ENCODE measurements around the gene KLK14.

Gene KLK14, protein sequence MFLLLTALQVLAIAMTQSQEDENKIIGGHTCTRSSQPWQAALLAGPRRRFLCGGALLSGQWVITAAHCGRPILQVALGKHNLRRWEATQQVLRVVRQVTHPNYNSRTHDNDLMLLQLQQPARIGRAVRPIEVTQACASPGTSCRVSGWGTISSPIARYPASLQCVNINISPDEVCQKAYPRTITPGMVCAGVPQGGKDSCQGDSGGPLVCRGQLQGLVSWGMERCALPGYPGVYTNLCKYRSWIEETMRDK

DNA sequence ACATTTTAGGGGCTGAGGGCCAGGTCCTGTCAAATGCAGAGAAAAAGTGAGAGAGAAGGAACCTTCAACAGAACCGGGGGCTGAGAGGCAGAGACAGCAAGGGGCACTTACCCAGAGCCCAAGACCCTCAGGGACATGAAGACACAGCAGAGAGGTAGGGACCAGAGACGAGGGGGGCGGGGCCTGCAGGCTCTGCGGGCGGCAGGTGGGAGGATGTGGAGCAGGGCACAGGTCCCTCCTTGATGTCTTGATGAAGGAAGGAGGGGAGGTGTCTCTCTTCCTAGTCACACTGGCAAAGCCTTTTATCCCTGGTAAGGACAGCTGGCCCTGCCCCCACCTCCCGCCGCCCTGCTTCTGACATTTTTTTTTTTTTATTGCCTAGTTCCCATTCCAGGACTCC is at the start of gene KLK14:
KLK14 (minus strand) TSS at position 277 of the 400 bp plus-strand sequence; CDS start at position 4, 273 bp downstream.
- no peak for DNase-seq

DNA sequence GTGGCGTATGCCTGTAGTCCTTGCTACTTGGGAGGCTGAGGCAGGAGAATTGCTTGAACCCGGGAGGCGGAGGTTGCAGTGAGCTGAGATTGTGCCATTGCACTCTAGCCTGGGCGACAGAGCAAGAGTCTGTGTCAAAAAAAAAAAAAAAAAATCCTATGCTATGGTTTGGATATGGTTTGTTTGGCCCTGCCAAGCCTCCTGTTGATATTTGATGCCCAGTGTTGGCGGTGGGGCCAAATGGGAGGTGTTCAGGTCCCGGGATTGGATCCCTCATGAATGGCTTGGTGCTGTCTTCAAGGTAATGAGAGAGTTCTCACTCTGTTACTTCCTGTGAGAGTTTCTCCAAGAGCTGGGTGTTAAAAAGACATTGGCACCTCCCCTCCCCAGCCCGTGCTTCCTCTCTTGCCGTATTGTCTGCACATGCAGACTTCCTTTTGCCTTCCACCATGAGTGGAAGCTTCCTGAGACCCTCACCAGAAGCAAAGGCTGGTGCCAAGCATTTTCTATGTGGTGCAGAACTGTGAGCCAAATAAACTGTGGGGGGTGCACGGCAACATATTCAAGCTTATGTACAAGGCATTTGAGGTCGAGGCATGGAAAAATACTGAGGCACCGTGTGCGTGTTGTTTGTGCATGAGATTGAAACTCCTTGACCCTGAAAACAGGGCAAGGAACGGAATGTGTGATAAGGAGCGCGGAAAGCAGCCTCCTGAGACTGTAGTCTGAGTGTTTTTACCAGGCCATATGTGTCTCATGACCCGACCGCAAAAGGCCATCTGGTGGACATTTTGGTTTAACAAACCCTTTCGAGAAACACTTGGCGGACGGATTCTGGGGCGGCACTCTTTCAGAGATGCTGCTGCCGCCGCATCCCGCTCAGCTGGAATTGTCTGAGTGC is 49.3 kb upstream of the KLK14 start:
- no peak for DNase-seq

DNA sequence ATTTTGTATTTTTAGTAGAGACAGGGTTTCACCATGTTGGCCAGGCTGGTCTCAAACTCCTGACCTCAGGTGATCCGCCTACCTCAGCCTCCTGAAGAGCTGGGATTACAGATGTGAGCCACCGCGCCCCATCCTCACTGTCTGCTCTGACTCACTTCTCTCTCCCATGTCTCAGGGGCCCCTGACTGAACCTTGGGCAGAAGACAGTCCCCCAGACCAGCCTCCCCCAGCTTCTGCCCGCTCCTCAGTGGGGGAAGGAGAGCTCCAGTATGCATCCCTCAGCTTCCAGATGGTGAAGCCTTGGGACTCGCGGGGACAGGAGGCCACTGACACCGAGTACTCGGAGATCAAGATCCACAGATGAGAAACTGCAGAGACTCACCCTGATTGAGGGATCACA is 47.0 kb upstream of the KLK14 start:
- DNase-seq: no peak

DNA sequence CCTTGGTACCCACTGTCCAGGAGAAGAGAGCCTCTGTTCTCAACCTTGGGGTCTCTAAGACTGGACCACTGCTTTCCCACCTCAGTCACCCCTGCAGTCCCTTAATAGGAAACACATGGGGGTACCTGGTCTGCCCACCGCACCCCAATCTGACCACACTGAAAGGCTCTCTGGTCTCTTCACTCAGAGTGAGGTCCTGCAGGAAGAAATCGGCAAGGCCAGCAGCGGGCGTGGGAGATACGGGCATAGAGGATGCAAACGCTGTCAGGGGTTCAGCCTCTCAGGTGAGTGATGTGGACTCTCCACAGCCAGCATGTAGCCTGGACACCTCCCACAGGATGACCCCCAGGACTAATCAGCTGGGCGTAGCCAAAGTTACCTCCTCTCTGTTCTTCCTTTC is 45.5 kb upstream of the KLK14 start:
- DNase-seq: no peak

DNA sequence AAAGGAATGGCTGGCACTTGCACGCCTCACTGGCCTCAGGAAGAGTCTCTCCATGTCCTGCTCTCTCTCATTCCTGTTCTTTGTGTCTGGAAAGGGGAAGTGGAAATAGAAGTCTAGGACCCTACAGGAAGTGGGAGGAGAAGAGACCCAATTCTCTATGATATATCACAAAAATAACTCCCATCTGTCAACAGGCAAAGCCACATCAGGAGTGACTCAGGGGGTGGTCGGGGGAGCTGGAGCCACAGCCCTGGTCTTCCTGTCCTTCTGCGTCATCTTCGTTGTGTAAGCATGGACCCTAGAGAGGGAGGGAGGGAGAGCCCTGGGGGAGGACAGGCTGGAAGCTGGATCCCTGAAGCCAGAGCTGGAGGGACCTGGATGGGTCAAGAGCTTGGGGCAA is 45.1 kb upstream of the KLK14 start:
- no peak for DNase-seq

DNA sequence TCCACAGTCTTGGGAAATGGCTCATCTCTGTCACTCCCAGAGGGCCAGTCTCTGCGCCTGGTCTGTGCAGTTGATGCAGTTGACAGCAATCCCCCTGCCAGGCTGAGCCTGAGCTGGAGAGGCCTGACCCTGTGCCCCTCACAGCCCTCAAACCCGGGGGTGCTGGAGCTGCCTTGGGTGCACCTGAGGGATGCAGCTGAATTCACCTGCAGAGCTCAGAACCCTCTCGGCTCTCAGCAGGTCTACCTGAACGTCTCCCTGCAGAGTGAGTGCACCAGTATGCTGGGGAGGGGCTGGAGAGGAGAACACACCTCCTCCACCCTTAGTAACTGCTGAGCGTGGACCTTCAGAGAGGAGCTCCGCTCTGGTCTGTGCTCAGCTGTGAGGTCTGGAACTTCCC is 44.3 kb upstream of the KLK14 start:
- DNase-seq: no peak

DNA sequence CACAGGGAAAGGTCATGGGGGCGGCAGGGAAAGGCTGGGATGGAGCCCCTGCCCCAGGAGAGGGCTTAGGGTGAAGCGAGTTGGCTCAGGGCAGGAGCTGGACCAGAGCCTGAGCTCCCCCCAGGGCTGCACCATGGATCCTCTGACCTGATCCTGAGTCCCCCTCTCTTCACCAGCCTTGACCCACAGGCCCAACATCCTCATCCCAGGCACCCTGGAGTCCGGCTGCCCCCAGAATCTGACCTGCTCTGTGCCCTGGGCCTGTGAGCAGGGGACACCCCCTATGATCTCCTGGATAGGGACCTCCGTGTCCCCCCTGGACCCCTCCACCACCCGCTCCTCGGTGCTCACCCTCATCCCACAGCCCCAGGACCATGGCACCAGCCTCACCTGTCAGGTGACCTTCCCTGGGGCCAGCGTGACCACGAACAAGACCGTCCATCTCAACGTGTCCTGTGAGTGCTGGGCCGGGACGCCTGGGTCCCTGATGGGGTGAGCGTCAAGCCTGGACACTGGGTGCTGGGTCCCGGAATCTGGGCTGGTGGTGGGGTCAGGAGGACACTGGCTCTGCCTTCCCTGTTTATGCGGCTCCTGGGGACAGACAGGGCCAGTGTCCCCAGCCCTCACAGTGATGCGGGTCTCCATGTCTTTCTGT is 42.9 kb upstream of the KLK14 start:
- DNase-seq: no peak

DNA sequence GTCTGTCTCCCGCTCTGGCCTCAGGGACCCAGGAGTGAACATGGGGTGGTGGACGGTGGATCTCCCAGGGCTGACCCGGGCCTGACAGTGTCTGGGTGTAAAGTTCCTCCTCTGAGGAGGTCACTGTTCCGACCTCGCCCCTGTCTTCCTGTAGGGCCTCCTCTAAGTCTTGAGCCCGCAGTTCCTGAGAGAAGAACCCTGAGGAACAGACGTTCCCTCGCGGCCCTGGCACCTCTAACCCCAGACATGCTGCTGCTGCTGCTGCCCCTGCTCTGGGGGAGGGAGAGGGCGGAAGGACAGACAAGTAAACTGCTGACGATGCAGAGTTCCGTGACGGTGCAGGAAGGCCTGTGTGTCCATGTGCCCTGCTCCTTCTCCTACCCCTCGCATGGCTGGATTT is 42.0 kb upstream of the KLK14 start, which contains the start of gene SIGLEC9:
SIGLEC9 (plus strand) TSS at position 178 of the 400 bp plus-strand sequence; CDS start at position 247, 69 bp downstream.
- DNase-seq: no peak

DNA sequence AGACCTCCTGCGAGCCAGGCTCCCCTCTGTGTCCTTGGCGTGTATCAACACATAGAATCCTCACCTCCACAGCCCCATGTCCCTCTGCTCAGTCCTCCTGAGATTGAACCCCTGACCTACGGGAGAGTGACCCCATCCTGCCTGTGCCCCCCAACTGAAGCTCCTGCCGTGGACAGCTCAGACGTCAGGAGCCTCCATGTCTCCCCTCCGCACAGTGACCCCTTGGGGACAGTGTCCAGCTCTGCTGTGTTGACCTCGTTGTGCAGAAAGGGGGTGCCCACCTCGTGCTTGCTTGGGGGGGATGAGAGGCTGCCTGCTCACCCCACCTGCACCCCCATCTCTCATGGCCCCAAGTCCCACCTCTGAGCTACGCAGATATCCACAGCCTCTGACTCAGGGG is 41.5 kb upstream of the KLK14 start:
- DNase-seq: no peak

DNA sequence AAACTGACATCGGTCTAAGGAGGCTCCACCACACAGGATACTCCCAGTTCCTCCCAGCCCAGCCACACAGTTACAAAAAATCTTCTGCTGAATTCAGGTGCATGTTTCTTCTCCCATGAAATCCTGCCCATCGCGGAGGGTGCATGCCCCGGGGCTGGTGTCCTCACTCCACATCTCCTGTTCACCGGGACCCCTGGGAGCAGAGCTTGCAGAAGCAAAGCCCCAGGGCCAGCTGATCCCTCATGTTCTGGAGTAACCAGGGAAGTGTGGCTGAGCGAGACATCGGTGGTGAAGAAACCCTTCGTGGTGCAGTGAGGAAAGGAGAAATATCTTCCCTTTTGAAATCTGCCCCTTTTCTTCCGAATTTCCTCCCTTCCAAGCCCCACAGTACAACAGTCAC is 41.1 kb upstream of the KLK14 start:
- DNase-seq: no peak

DNA sequence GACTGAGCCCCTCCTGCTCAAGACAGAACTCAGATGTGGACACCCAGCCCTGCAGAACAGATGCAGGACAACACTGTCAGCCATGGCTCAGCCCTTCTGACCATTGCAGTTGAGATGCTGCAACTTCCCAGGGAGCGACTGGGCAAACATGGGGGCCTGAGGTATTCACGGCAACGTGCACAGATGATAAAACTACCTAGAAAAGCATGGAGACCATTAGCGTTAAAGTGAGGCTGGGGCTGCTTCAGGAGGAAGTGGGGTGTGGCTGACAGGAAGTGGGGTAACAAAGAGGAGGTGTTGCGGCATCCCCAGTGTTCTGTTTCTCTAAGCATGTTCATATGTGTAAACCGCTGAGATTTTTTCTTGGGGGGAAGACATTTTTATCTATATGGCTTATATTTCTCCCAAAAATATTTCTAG is 40.7 kb upstream of the KLK14 start:
- no peak for DNase-seq

DNA sequence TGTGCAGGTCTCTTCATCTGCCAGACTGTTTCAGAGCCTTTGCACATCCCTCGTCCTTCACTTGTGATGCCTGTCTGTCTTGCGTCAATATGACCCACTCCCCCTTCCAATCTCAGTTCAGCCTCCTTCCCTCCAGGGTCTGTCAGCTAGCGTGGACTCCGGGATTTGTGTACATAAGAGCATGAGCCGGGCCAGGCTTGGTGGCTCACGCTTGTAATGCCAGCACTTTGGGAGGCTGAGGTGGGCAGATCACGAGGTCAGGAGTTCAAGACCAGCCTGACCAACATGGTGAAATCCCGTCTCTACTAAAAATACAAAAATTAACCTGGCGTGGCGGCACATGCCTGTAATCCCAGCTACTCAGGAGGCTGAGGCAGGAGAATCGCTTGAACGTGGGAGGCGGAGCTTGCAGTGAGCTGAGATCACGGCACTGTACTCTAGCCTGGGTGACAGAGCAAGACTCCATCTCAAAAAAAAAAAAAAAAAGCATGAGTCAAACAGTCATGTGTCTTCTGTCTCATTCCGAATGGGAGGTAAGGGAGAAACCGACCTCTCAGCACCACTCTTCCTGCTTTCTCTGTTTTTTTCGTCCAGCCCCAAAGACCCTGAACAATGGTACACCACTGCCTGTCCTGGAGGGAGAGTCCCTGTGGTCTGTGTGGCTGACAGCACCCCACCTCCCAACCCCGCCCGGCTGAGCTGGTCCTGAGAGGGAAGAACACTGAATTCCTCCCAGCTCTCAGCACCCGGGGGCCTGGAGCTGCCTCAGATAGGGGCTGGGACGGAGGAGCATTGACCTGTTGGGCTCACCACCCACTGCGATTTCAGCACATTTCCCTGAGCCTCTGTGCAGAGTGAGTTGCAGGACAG is 39.7 kb upstream of the KLK14 start:
- DNase-seq: no peak

DNA sequence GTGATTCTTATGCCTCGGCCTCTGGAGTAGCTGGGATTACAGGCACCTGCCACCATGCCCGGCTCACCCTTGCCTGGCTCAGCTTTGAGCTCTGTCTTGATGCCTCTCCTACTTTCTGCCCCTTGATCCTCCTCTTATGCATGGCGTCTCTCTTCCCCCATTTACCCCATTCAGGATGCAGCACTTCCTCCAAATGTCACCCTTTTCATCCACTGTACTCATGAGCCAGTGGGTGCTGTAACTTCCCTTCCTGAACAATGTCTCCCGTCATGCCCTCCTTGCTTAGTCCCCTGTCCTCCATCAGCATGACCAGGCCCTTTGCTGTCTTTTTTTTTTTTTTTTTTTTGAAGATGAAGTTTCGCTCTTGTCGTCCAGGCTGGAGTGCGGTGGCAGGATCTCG is 38.6 kb upstream of the KLK14 start:
- DNase-seq: no peak

DNA sequence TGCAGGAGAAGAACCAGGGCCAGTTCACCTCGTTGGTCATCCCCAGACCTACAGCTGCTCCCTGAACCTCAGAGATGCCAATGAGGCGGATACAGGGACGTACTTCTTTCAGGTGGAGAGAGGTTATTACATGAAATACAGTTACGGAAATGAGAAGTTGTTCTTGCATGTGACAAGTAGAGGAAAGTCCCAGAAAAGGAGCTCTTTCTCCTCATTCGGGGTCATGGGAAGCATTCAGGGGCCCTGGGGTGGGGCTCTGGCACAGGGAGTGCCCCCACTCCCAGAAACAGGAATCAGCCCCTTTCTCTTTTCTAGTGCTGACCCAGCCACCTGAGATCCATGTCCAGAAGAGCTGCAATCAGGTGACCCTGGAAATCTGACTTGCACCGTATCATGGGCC is 37.5 kb upstream of the KLK14 start:
- no peak for DNase-seq

DNA sequence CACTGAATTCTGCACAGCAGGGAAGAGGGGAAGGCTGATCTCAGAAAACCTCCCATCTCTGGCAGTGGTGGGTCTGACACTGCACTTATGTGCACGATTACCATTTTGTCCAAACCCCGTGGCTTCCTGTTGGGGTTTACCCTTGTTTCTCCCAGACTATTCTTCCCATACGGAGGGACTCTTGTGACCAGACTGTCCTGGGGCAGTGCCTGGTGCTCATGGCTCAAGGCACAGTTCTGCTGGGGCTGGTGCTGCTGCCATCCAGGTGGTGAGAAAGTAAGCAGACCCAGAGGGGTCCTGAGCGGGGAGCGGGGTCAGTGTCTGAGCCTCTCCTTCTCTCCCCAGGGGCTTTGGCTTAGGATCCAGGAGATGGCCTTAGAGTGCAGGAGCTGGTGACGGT is 36.9 kb upstream of the KLK14 start:
- DNase-seq: no peak

DNA sequence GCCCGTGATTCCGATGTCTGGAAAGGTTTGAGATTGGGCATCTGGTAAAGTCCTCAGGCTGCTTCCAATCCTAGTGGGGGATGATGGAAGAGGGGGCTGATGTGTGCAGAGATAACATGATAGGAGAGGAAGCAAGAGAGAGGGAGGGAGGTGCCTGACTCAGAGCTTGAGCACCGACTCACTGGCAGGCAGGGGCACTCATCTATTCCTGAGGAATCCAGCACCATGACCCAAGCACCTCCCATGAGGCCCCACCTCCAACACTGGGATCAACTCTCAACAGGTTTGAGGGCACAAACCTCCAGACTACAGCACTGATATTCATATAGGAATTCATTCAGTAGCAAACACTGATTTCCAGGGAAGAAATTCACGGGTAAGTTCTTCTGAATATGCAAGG is 36.4 kb upstream of the KLK14 start:
- no peak for DNase-seq

DNA sequence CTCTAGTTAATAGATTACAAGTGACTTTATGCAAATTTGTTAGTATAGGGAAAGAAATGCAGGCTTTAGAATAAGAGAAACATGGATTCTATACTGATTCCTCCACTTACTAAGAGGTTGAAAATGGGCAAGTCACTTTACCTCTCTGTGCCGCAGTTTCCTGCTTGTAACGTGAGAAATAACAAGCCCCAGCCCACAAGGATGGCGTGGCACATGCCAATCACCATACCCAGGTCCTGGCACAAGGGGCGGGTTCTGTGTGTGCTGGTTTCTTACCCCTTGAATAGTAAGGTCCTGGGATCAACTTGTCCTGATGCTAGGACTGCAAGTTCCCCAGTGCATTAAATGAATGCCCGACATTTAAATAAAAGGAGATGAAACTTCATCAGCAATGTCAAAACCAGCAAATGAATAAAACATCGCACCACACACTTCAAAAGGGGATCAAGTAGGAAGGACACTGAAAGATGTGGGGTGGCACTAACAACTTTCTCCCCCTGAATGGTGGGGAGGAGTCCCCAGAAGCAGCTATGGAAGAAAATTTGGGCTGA is 34.1 kb upstream of the KLK14 start:
- no peak for DNase-seq

DNA sequence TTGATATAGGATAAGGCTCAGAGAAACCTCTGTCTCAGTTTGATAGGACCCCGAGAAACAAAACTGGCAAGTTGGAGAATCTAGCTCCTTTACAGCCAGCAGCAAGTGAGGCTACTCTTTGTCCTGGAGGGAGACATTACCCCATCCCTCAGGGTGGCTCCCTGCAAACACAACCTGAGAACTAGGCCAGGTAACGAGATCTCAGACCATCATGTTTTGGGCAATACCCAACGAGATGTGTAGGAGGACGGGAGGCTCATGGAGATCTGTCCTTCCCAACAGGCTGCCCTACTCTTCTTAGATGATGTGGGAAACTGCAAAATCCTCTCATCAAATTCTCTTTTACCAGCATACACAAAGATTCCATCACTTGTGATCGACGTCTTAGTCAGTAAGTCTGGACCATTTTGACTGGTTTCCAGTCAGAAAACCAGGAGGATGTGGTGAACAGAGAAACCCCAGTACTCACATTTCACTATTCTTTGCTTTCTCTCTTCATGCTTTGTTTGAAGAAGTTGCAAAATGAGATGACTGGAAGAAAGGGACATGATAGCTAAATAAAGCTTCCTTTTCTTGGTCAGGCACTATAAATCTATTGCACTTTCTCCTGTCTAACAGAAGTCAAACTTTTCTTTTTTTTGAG is 31.5 kb upstream of the KLK14 start:
- no peak for DNase-seq

DNA sequence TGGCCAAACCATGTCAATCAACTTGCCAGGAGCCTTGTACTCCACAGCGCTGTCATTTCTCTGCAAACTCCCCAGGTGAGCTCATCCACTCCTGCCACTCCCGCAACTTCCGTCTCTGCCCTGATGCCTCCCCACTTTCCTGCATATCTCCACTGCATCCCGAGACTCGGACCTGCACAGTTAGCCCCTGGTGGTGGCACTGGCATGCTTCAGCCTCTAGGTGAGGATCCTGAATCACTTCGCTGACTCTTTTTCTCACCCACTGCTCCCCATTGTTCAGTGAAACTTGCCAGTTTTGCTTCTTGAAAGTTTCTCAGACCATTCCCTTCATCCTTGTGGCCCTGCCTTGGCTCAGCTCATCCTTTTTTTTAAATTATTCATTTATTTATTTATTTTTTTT is 28.9 kb upstream of the KLK14 start:
- no peak for DNase-seq

DNA sequence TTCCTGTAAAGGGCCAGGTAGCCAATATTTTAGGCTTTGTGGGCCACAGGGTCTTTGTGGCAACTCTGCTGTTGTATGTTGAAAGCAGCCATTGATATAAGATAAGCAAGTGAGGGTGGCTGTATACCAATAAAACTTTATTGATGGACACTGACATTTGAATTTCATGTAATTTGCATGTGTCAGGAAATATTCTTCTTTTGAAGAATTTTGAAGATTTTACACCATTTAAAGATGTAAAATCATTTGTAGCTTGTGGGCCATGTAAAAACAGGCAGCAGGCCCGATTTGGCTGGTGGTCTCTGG is 27.9 kb upstream of the KLK14 start:
- no peak for DNase-seq

DNA sequence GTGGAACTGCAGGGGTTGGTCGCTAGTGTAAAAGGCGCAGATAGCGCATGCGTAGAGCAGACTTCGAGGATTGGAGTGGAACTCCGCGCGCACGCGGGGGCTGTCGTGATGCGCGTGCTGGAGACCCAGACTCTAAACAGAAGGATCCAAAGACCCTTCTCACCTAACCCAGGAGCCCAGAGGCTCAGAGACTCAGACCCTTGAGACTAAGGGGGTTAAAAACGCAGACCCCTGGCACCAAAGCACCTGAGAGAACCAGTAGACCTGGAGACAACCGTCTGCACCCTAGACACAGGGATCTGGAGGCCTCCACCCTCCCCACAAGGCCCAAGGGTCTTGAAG is 26.1 kb upstream of the KLK14 start:
- no peak for DNase-seq

DNA sequence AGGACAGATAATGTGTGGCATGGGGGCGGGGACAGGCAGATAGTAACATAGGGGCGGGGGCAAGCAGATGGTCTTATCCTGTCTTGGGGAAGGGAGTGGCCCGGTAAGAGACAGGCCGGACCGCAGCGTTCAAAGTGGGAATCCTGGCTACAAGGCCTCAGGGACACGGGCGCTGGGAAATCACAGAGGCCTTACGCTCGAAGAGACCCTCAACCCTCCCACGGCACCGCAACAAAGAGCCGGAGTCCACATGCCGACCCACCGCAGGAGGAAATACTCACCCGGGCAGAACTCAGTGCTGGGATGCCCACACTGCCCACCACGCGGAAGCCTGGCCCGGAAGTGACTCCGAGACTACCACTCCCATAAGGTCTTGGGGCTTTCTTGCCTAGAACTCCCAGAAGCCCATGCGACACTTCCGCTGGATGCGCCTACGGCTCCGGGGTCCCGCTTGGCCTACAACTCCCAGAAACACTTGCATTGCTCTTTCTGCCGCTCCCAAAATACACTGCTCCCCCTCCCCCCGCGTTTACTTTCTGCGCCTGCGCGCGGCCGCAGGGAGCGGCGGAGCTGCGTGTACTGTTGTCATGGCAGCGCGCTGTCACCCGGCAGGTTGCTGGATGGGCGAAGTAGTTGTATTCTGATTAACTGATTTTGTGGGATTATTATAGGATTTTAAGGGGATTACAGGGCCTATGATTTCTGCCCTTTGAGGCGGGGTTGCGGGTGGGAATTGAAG is 25.5 kb upstream of the KLK14 start, which contains the start of gene CTU1:
CTU1 (minus strand) TSS at position 344 of the 739 bp plus-strand sequence. CDS start 3,840 bp downstream, outside the sequence.
- DNase-seq: peak; percentile 99

All from HCEC 1CT (cell line).